HG02943 (cell line): ENCODE results near the gene MORC2.

ENCODE experiments used
- ATAC-seq: cut with Tn5 transposase; IDR thresholded peaks from one replicate; pipeline ENCODE4 v1.9.1; 2021; ENCODE audit warnings: mild to moderate bottlenecking, low read depth, moderate library complexity; ENCODE audit not compliant: unreplicated experiment

Gene MORC2

DNA sequence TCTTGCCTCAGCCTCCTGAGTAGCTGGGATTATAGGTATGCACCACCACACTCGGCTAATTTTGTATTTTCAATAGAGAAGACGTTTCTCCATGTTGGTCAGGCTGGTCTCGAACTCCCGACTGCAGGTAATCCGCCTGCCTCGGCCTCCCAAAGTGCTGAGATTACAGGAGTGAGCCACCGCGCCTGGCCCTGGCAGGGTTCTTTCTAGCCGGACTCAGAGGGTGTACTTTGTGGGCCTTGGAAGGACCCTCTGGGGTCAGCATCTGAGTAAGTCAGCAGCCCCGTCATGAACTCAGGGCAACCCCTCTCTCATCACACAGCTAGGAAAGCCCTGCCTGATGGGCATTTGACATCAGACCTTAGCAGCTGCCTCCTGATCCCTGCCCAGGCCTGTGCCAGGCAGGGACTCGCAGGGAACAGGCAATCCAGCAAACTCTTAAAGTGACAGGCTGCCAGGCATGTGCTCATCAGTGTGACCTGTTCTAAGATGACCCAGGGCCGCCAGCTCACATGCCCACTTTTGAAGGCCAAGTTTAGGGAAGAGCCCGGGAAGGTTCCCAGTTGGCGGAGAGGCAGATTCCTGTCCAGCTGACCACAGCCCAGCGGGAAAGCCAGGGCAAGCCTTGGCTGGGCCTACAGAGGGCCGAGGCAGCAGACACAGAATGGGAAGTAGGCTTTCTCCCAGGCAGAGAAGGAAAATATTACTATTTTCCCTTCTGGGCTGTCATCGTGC is 92.9 kb downstream of the MORC2 start:
- no peak for ATAC-seq
